EH (cell line): Measurements from ENCODE around the gene LRRC4.
A peak's percentile ranks its signal among the peaks of the same experiment; 100 is the strongest.

Source experiments
- DNase-seq: peaks from one replicate; pipeline ENCODE4 v3.0.0-alpha.2; 2015; ENCODE audit warnings: low read depth

LRRC4 gene

GRCh38 chr7:128006550-128007302 is 24.5 kb downstream of the LRRC4 start:
- no peak for DNase-seq

GRCh38 chr7:128005759-128006159 is 25.5 kb downstream of the LRRC4 start:
- no peak for DNase-seq

GRCh38 chr7:128005117-128005516 is 26.1 kb downstream of the LRRC4 start:
- DNase-seq: no peak

- DNase-seq: no peak
Measured at GRCh38 chr7:128004623-128005022, 26.6 kb downstream of the LRRC4 start.

GRCh38 chr7:128003787-128004186 is 27.4 kb downstream of the LRRC4 start:
- DNase-seq: no peak

GRCh38 chr7:128003167-128003566 is 28.1 kb downstream of the LRRC4 start:
- DNase-seq: no peak

GRCh38 chr7:128000854-128001265 is 30.4 kb downstream of the LRRC4 start:
- DNase-seq: no peak

GRCh38 chr7:128000048-128000447 is 31.2 kb downstream of the LRRC4 start:
- no peak for DNase-seq

GRCh38 chr7:127998671-127999070 is 32.6 kb downstream of the LRRC4 start:
- no peak for DNase-seq

GRCh38 chr7:127997226-127997922 is 33.9 kb downstream of the LRRC4 start:
- DNase-seq: peak; percentile 68

- peak; percentile 18 for DNase-seq
Measured at GRCh38 chr7:127996253-127997071, 34.8 kb downstream of the LRRC4 start.

- peak; percentile 25 for DNase-seq
Measured at GRCh38 chr7:127995881-127996215, 35.4 kb downstream of the LRRC4 start.

- DNase-seq: peak; percentile 56
Measured at GRCh38 chr7:127995156-127995880, 35.9 kb downstream of the LRRC4 start.

GRCh38 chr7:127993987-127994386 is 37.2 kb downstream of the LRRC4 start:
- no peak for DNase-seq

- no peak for DNase-seq
Measured at GRCh38 chr7:127993317-127993716, 37.9 kb downstream of the LRRC4 start.

- DNase-seq: no peak
Measured at GRCh38 chr7:127988751-127989150, 42.5 kb downstream of the LRRC4 start.

GRCh38 chr7:127986581-127987521 is 44.4 kb downstream of the LRRC4 start:
- no peak for DNase-seq

GRCh38 chr7:127983804-127984332 is 47.4 kb downstream of the LRRC4 start:
- DNase-seq: peak; percentile 36

GRCh38 chr7:127981965-127982364 is 49.3 kb downstream of the LRRC4 start:
- DNase-seq: no peak

GRCh38 chr7:127980901-127981300 is 50.3 kb downstream of the LRRC4 start:
- no peak for DNase-seq

- DNase-seq: peak; percentile 14
Measured at GRCh38 chr7:127979728-127980126, 51.5 kb downstream of the LRRC4 start.
